IPS-NIHi7 (cell line): ENCODE measurements around the gene S100A13.
"Not testable (repeated sequence)": the region's sequence is repeated elsewhere in the genome, so short reads cannot be mapped to it uniquely, and the experiment has no call there.

Experiments
- DNase-seq: peaks from one replicate; pipeline ENCODE4 v3.0.0; 2012; ENCODE audit warnings: mixed read lengths; ENCODE audit errors: extremely low spot score

The S100A13 gene

DNA sequence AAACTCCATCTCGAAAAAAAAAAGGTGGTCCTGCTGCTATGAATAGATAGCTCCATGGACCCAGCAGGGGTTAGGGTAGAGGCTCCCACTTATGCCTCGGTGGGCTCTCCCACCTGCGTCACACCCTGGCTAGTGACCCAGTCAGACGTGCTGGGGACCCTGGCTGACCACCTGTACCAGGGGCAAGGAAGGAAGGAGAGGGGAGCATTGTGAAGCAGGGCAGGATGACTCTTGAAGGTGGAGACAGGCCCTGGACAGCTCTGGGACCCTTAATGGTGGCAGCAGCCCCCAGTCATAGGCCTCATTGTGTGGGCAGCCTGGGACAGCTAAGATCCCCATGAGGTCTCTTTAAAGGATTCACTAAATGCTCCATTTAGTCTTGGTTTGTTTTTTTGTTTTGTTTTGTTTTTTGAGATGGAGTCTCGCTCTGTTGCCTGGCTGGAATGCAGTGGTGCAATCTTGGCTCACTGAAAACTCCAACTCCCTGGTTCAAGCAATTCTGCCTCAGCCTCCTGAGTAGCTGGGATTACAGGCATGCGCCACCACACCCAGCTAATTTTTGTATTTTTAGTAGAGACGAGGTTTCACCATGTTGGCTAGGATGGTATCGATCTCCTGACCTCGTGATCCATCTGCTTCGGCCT lies 20.8 kb upstream of the S100A13 start:
- no peak for DNase-seq

DNA sequence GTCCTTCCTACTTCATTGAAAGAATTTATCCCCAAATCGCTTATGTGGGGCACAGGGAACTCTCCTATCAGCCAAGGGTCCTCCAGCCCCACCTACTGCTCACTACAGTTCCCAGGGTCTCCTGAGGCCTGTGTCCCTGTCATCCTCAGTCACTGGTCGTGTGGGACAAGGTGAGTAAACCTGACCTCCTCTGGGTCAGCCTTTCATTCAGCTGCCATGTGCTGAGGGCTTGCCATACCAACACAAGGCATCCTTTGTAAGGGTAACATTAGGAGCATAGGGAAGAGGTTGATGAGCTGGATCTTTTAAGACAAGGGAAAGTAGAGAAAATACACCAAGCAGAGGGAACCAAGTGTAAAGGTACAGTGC lies 20.0 kb upstream of the S100A13 start:
- DNase-seq: peak; percentile 31

DNA sequence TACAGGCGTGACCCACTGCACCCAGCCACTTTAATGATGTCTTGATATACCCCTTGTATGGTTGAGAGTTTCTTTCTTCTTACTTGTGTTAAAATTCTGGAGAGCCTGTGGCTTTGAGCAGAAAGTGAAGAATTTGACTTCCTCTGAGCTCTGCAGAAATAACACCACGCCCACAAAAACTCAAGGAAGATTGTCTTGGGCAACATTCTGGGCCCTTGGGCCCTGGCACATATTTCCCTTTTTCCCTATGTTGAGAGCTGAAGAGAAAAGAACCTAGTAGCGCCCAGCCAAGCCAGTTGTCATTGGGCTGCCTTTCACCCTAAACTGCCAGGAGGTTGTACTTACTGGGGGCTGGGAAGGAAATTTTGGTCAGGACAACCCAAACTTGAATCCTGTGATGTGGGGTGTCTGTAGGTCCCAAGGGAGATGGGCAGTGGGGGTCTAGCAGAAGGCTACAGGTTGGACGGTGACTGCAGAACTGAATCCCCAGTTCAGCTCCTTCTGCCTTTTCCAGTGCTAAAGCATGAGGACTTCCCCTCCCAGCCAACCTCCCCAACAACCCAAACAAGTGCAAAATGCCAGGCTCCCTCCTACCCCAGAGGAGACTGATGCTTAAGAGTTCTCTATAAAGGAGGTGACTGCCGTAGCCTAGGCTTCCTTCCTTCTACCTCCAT lies 19.5 kb upstream of the S100A13 start:
- no peak for DNase-seq

DNA sequence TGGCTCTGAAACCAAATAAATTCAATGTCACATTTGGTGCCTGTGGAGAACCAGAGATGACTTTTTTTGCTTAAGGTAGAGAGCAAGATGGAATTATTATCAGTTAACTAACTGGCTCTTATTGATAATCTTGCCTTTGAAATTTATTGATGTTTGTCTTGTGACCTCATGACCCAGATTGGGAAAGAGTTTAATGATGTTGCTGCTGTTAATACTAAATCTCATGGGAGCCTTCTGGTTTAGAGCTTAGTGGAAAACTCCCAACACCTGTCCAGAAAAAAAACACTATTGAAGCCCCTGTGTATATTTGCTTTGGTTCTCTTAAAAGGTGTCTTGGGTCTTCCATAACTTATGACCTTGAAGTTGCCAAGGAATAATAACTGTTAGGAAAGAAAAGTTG lies 16.5 kb upstream of the S100A13 start:
- no peak for DNase-seq

DNA sequence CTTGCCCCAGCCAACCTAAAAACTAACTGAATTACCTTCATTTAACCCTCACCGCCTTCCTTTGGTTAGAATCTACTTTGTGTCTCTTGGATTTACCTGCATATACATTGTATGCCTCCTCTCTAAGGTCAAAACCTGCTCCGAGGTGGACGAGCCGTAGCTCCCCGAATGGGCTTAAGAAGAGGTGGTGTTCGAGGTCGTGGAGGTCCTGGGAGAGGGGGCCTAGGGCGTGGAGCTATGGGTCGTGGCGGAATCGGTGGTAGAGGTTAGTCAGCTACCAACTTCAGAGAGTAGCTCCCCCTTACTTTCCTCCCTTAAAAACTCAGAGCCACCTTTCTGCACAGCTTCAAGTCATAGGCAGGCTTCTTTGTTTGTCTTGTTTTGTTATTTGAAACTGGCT lies 15.8 kb upstream of the S100A13 start:
- DNase-seq: no peak

DNA sequence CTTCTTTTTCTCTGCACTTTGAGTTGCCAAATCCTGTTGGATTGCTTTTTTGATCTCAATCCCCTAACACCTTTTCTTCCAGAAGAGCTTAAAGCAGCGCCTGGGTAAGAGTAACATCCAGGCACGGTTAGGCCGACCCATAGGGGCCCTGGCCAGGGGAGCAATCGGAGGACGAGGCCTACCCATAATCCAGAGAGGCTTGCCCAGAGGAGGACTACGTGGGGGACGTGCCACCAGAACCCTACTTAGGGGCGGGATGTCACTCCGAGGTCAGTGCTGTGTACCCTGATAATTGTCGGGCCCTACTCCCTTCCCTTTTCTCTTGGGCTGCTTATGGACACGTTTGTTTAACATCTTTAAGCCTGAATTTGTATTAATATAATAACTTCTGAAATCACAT lies 14.9 kb upstream of the S100A13 start:
- DNase-seq: no peak

DNA sequence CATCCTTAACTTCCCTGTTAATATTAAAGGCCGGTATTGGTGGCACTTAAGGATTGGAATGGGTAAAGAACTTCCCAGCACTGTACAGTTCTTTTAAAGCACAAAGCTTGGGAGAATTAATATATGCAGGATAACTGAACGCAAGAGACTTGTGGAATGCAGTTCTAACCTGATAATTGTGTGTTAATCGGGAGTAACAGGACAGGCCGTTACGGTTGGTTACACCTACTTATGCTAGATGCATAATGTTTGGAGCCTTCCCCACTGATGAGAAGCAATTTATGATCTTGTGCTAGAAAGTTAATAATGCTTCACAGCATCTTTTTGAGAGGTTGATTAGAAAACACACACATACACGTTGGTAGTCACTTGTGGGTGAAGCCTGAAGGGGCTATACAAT lies 13.6 kb upstream of the S100A13 start:
- no peak for DNase-seq

DNA sequence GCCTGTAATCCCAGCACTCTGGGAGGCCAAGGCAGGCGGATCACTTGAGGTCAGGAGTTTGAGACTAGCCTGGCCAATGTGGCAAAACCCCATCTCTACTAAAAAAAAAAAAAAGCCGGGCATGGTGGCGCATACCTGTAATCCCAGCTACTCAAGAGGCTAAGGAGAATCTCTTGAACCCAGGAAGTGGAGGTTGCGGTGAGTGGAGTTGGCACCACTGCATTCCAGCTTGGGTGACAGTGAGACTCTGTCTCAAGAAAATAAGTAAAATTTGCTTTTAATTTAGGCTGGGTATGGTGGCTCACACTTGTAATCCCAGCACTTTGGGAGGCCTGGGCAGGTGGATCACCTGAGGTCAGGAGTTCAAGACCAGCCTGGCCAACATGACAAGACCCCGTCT lies 12.9 kb upstream of the S100A13 start:
- not testable (repeated sequence) for DNase-seq

DNA sequence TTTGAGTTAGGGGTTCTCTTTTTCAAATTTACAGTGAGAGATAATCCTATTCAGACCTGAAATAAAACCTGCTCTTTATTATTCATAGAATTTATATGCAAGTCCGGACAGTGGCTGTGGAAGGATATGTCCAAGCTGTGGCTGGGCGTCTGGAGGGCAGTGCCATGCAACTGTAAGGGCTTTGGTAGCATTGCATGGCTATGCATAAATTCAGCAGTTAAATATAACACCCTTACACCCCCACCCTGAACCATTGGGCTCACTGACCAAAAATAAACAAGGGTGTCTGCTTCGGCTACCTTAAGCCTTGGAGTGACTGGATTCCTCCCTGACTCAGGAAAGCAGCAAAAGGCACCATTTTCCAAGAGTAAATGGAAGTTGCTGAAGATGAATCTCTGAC lies 12.0 kb upstream of the S100A13 start:
- no peak for DNase-seq

DNA sequence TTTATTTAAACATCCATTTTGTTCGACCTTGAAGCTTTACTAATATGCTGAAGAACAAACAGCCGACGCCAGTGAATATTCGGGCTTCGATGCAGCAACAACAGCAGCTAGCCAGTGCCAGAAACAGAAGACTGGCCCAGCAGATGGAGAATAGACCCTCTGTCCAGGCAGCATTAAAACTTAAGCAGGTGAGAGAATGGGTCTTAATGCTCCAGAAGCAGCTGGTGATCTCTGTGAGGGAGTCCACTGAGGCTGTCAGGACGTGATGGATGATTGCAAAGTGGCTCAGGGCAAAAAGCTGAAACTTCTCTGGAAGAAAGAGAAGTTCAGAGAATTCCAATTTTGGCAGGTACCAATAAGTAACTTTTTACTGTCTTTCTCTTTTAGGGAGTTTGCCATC lies 11.0 kb upstream of the S100A13 start:
- no peak for DNase-seq

DNA sequence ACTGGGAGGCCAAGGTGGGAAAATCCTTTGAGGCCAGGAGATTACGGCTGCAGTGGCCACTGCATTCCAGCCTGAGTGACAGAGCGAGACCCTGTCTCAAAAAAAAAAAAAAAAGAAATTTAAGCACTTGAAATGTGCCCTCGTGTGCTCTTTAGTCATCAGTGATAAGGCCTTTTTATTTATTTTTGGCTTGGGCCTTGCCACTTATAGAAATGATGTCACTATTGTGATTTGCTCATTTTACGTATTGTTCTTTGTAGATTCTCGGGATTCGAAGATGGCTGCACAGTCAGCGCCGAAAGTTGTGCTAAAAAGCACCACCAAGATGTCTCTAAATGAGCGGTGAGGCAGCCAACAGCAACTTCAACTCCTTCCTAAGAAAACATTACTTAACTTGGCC lies 9.0 kb upstream of the S100A13 start:
- DNase-seq: no peak

DNA sequence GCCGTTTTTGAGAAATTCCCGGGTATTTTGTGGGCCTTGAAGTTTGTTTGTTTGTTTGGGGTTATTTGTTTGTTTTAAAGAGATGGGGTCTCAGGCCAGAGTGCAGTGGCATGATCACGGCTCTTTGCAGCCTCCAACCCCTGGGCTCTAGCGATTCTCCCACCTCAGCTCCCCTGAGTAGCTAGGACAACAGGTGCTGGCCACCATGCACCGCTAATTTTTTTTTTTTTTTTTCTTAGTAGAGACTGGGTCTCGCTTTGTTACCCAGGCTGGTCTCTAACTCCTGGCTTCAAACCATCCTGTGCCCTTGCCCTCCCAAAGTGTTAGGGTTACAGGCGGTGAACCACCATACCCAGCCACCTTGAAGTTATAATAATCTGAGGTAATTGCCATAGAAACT lies 8.6 kb upstream of the S100A13 start:
- no peak for DNase-seq

DNA sequence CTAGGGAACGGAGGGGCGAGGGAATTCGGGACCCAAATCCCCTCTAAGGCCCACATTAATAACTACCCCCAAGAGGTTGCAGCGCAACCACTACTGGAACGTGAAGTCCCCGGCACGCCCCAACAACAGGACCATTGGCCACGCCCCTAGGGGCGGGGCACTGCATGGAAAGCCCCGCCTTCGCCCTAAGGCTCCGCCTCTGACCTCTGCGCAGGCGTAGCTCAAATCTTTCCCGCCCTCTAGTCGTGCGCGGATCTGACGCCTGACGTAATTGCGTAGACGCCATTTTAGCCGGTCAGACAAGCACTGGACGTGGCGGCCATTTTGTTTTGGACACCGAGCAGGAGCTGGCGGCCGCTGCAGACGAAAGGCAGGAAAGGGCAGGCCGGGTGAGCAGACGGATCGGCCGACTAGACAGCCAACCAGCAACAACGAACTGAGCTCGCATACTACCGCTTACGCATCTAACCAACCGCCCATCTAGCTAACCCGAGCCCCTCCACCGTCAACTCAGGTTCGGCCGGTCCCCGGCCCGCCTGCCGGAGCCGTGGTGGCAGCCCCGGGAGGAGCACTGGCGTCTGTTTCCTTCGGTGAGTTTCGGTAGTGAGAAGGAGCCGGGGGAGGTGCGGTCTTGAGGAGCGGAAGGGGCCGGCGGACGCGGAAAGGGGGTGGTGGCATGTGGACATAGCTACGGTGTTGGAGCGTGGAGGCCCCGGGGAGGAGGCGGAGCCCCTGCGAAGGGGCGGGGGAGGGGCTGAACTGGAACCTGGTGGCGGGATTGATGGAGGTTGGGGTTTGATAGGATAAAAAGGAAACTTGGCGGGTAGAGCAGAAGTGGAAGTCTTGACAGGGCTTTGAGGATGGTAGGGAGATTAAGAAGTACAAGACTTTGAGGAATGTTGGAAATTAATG lies 6.7 kb upstream of the S100A13 start, which contains the start of gene CHTOP:
CHTOP (plus strand) TSS at position 313 of the 912 bp plus-strand sequence. CDS start 2,523 bp downstream, outside the sequence.
- peak; percentile 95 for DNase-seq

DNA sequence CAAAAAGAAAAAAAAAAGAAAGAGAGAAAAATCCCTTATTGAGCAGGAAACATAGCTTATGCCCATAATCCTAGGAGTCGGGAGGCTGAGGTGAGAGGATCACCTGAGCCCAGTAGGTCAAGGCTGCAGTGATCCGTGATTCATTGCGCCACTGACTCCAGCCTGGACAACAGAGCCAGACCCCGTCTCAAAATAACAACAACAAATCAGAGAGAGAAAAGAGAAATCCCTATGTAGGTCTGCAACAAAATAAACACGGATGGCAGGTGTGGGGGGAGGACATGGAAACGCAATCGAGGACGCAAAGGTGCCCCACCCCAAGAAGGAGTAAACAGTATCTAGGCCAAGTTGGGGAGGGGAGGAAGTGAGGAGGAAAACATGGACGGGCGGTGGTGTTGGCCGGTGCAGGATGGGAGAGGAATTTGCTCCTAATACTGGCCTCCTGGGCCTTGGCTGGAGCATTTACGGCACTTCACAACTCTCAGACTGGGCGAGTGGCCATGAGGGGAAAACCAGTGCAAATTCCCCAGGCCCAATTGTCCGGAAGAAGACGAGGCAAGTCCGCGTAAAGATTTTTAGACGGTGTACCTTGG lies 6.0 kb upstream of the S100A13 start:
- no peak for DNase-seq

DNA sequence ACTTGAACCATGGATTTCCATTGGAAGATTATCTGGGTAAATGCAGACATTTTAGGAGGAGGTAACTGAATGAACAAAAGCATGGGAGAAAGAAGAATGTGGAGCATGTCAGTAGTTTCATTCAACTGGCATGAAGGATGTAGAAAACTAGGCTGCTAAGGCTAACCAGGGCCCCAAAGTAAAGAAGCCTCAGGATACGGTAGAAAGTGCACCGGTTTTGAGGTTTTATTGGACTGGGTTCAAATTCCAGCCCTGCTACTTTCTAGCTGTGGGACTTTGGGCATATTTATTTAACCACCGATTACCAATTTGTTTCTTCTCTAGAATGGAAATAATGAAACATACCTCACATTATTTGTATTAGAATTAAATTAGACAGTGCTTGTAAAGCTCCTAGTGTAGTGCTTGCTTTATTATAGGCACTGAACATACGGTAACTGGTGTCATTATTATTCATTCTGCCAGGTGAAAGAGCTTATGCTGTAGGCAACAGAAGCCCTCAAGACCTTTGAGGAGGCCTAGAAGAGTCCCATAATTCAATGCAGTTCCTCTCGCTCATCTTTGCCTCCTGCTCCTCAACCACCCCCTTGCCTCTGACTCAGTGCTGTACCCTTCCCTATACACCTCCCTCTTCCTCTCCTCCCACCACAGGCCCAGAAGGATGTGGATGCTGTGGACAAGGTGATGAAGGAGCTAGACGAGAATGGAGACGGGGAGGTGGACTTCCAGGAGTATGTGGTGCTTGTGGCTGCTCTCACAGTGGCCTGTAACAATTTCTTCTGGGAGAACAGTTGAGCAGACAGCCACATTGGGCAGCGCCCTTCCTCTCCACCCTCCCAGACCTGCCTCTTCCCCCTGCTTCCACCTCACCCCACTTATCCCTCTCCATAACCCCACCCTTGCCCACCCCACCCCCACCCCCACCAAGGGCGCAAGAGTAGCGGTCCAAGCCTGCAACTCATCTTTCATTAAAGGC lies 4.0 kb upstream of the S100A13 start:
- no peak for DNase-seq

DNA sequence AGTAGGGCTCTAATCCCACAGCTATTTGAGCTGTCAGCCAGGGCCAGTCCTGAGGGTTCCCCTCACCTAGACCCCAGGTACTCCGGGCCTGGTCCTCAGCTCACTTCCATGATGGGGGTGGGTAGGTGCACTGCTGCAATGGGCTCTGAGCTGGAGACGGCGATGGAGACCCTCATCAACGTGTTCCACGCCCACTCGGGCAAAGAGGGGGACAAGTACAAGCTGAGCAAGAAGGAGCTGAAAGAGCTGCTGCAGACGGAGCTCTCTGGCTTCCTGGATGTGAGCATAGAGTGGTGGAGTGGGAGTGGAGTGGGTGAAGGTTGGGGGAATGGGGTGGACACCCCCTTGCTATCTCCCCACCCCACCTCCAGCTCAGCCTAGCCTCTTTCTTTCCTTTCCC lies 3.1 kb upstream of the S100A13 start:
- DNase-seq: no peak

DNA sequence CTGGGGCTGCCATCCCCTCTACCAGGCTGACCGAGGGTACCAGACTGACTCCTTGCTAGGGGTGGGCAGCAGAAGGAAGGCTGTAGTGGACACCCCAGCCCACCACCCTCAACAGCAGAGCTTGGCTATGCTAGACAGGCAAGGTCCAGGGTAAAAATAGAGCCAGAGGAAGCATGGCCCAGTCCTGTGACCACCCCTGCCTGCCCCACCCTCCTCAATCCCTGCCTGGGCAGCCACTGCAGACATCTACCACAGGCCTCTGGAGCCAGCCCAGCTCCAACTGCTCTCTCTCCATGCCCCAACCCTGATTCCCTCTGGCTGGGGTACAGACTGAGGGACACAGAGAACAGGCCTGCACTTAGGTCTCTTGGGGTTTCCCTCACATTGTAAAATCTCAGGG lies 2.7 kb upstream of the S100A13 start:
- no peak for DNase-seq

DNA sequence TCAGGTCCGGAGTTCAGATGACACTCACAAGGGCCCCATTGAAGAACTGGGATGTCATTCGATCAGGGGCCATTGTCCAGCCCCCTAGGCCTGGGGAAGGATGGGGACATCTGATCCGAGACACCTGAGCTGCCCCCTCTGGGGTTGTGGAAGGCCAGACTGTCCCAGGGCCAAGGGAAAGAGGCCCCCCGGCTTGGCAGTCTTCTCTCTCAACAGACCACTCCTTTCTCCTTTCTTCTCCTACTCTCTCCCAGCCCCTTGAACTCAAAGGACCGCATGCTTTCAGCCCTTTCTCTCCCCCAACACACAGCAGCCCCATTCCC lies 2.0 kb upstream of the S100A13 start:
- no peak for DNase-seq

DNA sequence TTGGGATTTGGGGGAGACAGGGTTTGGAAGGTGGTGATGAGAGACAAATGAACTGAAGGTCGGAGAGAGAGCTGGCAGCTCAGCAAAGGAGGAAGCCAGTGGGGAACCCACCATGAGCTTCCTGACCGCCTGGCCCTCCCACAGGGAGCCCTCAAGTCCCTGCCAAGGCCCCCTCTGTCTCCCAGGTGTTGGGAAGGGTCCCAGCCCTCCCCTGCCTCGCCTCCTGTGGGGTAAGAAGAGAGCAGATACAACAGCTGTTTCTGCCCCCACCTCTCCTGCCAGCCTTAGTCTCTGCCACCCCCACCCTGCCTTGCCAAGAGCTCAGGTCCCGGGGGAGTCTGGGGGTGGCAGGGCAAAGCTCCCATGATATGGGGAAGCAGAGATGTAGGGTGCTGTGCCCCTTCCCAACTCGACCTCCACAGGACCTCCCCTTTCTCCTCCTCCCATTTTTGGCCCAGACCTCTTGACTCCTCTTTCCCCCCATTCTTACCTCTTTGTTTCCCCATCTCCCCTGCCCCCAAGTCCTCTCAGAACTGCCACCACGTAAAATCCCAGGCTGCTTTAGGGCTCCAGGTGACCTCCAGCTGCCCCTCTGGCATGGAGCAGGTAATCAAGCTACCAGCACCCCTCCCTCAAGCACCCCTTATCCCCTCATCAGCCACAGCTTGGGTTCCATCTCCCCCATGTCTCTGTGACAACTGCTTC lies 1.5 kb upstream of the S100A13 start:
- DNase-seq: no peak

DNA sequence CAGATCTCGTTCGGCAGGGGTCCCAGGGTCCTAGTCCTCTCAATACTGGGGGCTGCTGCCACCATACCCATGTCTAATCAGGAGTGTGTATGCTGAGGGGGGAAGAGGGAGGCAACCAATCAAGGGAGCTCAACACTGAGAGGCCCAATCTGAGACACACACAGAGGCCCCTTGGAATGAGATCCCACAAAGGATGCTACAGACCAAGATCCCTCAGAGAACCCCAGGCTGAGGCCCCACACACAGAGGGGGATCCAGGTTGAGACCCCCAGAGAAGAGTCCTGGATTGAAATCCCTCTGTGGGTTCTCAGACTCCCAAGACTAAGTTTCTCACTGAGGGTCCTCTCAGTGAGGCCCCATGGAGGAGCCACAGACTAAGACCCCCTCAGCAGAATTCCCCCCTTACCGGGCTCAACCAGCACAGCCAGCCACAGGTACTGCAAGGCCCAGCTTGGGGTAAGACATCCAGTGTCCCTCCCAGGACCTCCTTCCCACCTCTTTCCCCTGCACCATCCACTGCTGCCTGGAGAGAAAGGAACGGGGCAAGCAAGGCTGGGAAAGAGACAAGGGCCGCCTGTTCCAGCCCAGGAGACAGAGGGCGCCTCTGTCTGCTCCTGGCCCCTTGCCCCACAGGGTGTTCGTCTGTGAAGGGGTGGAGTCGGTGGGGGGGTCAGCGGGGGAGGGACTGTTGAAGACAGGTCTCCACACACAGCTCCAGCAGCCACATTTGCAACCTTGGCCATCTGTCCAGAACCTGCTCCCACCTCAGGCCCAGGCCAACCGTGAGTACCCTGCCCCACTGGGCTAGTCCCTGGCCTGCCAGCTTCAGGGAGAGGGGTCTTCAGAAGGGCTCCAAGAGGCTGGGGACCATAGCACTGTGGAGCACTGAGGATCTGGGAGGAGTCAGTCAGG lies 666 bp upstream of the S100A13 start, which contains the start of gene S100A1:
S100A1 (plus strand) TSS at position 720 of the 912 bp plus-strand sequence. CDS start 2,088 bp downstream, outside the sequence.
- no peak for DNase-seq
